HEK293 (cell line): ENCODE results near the gene CDIPT.
A peak's percentile ranks its signal among the peaks of the same experiment; 100 is the strongest.

Experiments used
- CTCF ChIA-PET: fragments of 350-600 bp; formaldehyde crosslinking; extraction: SDS; loops from one replicate; lab custom pipeline; 2021; ENCODE audit warnings: antibody characterized with exemption; lab: Yijun Ruan, JAX
- POLR2A ChIA-PET: fragments of 300-600 bp; formaldehyde crosslinking; extraction: SDS; loops from one replicate; lab custom pipeline; 2020; ENCODE audit warnings: antibody characterized with exemption, inconsistent platforms; lab: Yijun Ruan, JAX
- H3K27ac ChIP-seq: fragments of 200-500 bp; sonication (Bioruptor generic); 2 replicates; pipeline ENCODE4 v1.5.1; 2014; ENCODE audit warnings: low read depth, low read length, control low read depth, inconsistent platforms; ENCODE audit errors: extremely low read depth
- H3K36me3 ChIP-seq, 2 experiments: fragments of 200-500 bp in 1 of 2; sonication (Bioruptor generic) in 1 of 2; 1 replicate in 1 of 2; 2 replicates in 1 of 2; pipeline ENCODE4 v1.5.1; 2014 to 2017; ENCODE audit warnings: inconsistent platforms in 2 of 2, low read length in 2 of 2; ENCODE audit not compliant: control insufficient read depth in 2 of 2, insufficient read depth in 1 of 2
- H3K4me1 ChIP-seq: fragments of 200-500 bp; sonication (Bioruptor generic); 2 replicates; pipeline ENCODE4 v1.5.1; 2014; ENCODE audit warnings: mild to moderate bottlenecking, low read length, inconsistent platforms; ENCODE audit not compliant: control insufficient read depth, insufficient read depth
- H3K4me3 ChIP-seq: 2 replicates; pipeline ENCODE4 v1.5.1; 2011; ENCODE audit warnings: low read depth, mild to moderate bottlenecking, control low read depth, low read length, moderate library complexity
- H3K9me3 ChIP-seq: fragments of 200-500 bp; sonication (Bioruptor generic); 2 replicates; pipeline ENCODE4 v1.5.1; 2014; ENCODE audit warnings: low read depth, low read length, inconsistent platforms; ENCODE audit not compliant: control insufficient read depth, insufficient read depth
- CTCF ChIP-seq: fragments of 450-650 bp; formaldehyde crosslinking; IDR thresholded peaks from 2 replicates; pipeline ENCODE4 v1.5.1; 2016; ENCODE audit warnings: missing biosample characterization, missing genetic modification characterization
- EGR2 ChIP-seq: fragments of 450-650 bp; formaldehyde crosslinking; IDR thresholded peaks from 2 replicates; pipeline ENCODE4 v1.5.1; 2016; ENCODE audit warnings: low read depth, missing biosample characterization, missing genetic modification characterization
- HIC1 ChIP-seq: fragments of 450-650 bp; formaldehyde crosslinking; IDR thresholded peaks from 2 replicates; pipeline ENCODE4 v1.5.1; 2016; ENCODE audit warnings: missing biosample characterization, missing genetic modification characterization
- KLF10 ChIP-seq: fragments of 450-650 bp; IDR thresholded peaks from 2 replicates; pipeline ENCODE4 v1.5.1; 2018; ENCODE audit warnings: missing biosample characterization, mild to moderate bottlenecking, missing genetic modification characterization
- PRDM10 ChIP-seq: fragments of 450-650 bp; formaldehyde crosslinking; IDR thresholded peaks from 2 replicates; pipeline ENCODE4 v1.5.1; 2016; ENCODE audit warnings: missing biosample characterization, missing genetic modification characterization
- REPIN1 ChIP-seq: fragments of 450-650 bp; formaldehyde crosslinking; IDR thresholded peaks from 2 replicates; pipeline ENCODE4 v1.5.1; 2017; ENCODE audit warnings: missing biosample characterization, missing genetic modification characterization, low read depth
- SP2 ChIP-seq: fragments of 450-650 bp; formaldehyde crosslinking; IDR thresholded peaks from 2 replicates; pipeline ENCODE4 v1.5.1; 2016; ENCODE audit warnings: missing biosample characterization, missing genetic modification characterization
- ZBTB20 ChIP-seq: fragments of 450-650 bp; formaldehyde crosslinking; IDR thresholded peaks from 2 replicates; pipeline ENCODE4 v1.5.1; 2016; ENCODE audit warnings: missing biosample characterization, missing genetic modification characterization
- ZBTB44 ChIP-seq: fragments of 450-650 bp; IDR thresholded peaks from 2 replicates; pipeline ENCODE4 v1.5.1; 2018; ENCODE audit warnings: missing biosample characterization, mild to moderate bottlenecking, missing genetic modification characterization
- ZBTB8A ChIP-seq: fragments of 450-650 bp; formaldehyde crosslinking; IDR thresholded peaks from 2 replicates; pipeline ENCODE4 v1.5.1; 2016; ENCODE audit warnings: missing biosample characterization, missing genetic modification characterization
- ZEB2 ChIP-seq: fragments of 450-650 bp; formaldehyde crosslinking; IDR thresholded peaks from 2 replicates; pipeline ENCODE4 v1.5.1; 2016; ENCODE audit warnings: missing biosample characterization, missing genetic modification characterization
- ZFP3 ChIP-seq: fragments of 450-650 bp; formaldehyde crosslinking; IDR thresholded peaks from 2 replicates; pipeline ENCODE4 v1.5.1; 2016; ENCODE audit warnings: low read depth, missing biosample characterization, missing genetic modification characterization
- ZNF140 ChIP-seq: fragments of 450-650 bp; formaldehyde crosslinking; IDR thresholded peaks from 2 replicates; pipeline ENCODE4 v1.5.1; 2016; ENCODE audit warnings: missing biosample characterization, missing genetic modification characterization
- ZNF175 ChIP-seq: fragments of 450-650 bp; formaldehyde crosslinking; IDR thresholded peaks from 2 replicates; pipeline ENCODE4 v1.5.1; 2016; ENCODE audit warnings: missing biosample characterization, missing genetic modification characterization
- ZNF302 ChIP-seq: fragments of 450-650 bp; formaldehyde crosslinking; IDR thresholded peaks from 2 replicates; pipeline ENCODE4 v1.5.1; 2016; ENCODE audit warnings: missing biosample characterization, missing genetic modification characterization, low read depth
- ZNF560 ChIP-seq: fragments of 450-650 bp; formaldehyde crosslinking; IDR thresholded peaks from 2 replicates; pipeline ENCODE4 v1.5.1; 2017; ENCODE audit warnings: missing biosample characterization, missing genetic modification characterization, borderline replicate concordance
- ZNF580 ChIP-seq: fragments of 450-650 bp; formaldehyde crosslinking; IDR thresholded peaks from 2 replicates; pipeline ENCODE4 v1.5.1; 2016; ENCODE audit warnings: missing biosample characterization, missing genetic modification characterization
- ZNF596 ChIP-seq: fragments of 450-650 bp; IDR thresholded peaks from 2 replicates; pipeline ENCODE4 v1.5.0; 2018; ENCODE audit warnings: missing biosample characterization, mild to moderate bottlenecking, missing genetic modification characterization, moderate library complexity
- ZNF600 ChIP-seq: fragments of 450-650 bp; formaldehyde crosslinking; IDR thresholded peaks from 2 replicates; pipeline ENCODE4 v1.5.1; 2016; ENCODE audit warnings: missing biosample characterization, missing genetic modification characterization
- ZNF658 ChIP-seq: fragments of 450-650 bp; formaldehyde crosslinking; IDR thresholded peaks from 2 replicates; pipeline ENCODE4; 2016; ENCODE audit warnings: missing biosample characterization, missing genetic modification characterization
- ZNF707 ChIP-seq: fragments of 450-650 bp; formaldehyde crosslinking; IDR thresholded peaks from 2 replicates; pipeline ENCODE4 v1.5.1; 2016; ENCODE audit warnings: missing biosample characterization, missing genetic modification characterization
- ZNF785 ChIP-seq: fragments of 450-650 bp; formaldehyde crosslinking; IDR thresholded peaks from 2 replicates; pipeline ENCODE4 v1.5.1; 2016; ENCODE audit warnings: missing biosample characterization, missing genetic modification characterization
- ZNF791 ChIP-seq: fragments of 450-650 bp; formaldehyde crosslinking; IDR thresholded peaks from 2 replicates; pipeline ENCODE4 v1.5.1; 2016; ENCODE audit warnings: missing biosample characterization, missing genetic modification characterization
- ZSCAN5A ChIP-seq: fragments of 450-650 bp; formaldehyde crosslinking; IDR thresholded peaks from 2 replicates; pipeline ENCODE4 v1.5.1; 2016; ENCODE audit warnings: missing biosample characterization, missing genetic modification characterization

Gene CDIPT

GRCh38 chr16:29898804-29899515, 35.9 kb upstream of the CDIPT start (continued):
- TF ChIP-seq KLF10 (tag by site-specific recombination), result 0 out of 2 replicates have a peak, but pooled peaks have one; percentile 33

- Histone ChIP-seq H3K27ac (no peak overlapping the region), H3K4me1 (peaks cover 2% of the 10 kb centered on the region; the same call in 1 of the 2 replicates), H3K4me3 (no peak overlapping the region), H3K36me3 (no peaks in the 10 kb centered on the region; a peak in 1 of 3 replicates), H3K9me3 (no peaks in the 10 kb centered on the region)
- ChIA-PET CTCF (interaction anchor here (0.6 to 1.2 kb wide), 2 partner anchors 21 to 196 kb away, joined by 4 to 9 read pairs; no protein-coding TSS in a partner anchor), POLR2A (interaction anchor here (1.8 to 2.1 kb wide), 2 partner anchors 14 to 75 kb away, joined by 5 to 13 read pairs; partner anchors contain the start of gene TAOK2)
- TF ChIP-seq ZNF560 (tag by site-specific recombination) (no peak), ZNF707 (tag by site-specific recombination) (no peak), ZNF580 (tag by site-specific recombination) (no peak), SP2 (tag by site-specific recombination) (no peak), HIC1 (tag by site-specific recombination) (no peak), ZNF596 (tag by site-specific recombination) (peak; percentile 60), ZNF175 (tag by site-specific recombination) (no peak), ZEB2 (tag by site-specific recombination) (no peak), ZNF658 (tag by site-specific recombination) (no peak), ZFP3 (tag by site-specific recombination) (no peak), ZSCAN5A (tag by site-specific recombination) (no peak), ZBTB8A (tag by site-specific recombination) (no peak), EGR2 (tag by site-specific recombination) (peak; percentile 72), REPIN1 (tag by site-specific recombination) (no peak), ZNF140 (no peak), PRDM10 (tag by site-specific recombination) (peak; percentile 75), ZNF785 (tag by site-specific recombination) (no peak), ZBTB20 (tag by site-specific recombination) (no peak), CTCF (tag by site-specific recombination) (no peak), ZBTB44 (tag by site-specific recombination) (no peak), ZNF791 (tag by site-specific recombination) (no peak), ZNF600 (tag by site-specific recombination) (no peak), ZNF302 (tag by site-specific recombination) (no peak)
Measured at GRCh38 chr16:29898135-29898803, 35.2 kb upstream of the CDIPT start.
